Activated T-helper 1 cell treated with Interleukin-2 at 50 U/mL for 16 hours (primary cell): ENCODE data around the gene LYPD5.

Source experiments
- DNase-seq: peaks from one replicate; pipeline ENCODE4 v3.0.0-alpha.2; 2020; ENCODE audit warnings: low read depth

Gene LYPD5

DNA sequence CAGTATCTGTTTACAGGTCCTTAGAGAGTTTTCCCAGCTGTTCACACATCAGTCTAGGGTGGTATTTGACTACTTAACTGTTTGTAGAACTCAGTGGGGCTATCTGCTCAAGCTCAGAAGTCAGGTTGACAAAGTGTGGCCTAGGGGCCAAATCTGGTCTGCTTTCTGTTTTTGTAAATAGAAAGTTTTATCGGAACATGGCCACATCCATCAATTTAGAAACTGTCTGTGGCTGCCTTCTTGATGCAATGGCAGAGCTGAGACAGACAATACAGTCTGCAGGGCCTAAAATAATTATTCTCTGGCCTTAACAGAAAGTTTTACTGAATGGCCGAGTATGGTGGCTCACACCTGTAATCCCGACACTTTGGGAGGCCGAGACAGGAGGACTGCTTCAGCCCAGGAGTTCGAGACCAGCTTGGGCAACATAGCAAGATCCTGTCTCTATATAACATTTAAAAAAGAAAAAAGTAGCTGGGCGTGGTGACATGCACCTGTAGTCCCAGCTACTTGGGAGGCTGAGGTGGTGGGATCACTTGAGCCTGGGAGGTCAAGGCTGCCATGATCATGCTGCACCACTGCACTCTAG is 49.9 kb downstream of the LYPD5 start:
- no peak for DNase-seq

DNA sequence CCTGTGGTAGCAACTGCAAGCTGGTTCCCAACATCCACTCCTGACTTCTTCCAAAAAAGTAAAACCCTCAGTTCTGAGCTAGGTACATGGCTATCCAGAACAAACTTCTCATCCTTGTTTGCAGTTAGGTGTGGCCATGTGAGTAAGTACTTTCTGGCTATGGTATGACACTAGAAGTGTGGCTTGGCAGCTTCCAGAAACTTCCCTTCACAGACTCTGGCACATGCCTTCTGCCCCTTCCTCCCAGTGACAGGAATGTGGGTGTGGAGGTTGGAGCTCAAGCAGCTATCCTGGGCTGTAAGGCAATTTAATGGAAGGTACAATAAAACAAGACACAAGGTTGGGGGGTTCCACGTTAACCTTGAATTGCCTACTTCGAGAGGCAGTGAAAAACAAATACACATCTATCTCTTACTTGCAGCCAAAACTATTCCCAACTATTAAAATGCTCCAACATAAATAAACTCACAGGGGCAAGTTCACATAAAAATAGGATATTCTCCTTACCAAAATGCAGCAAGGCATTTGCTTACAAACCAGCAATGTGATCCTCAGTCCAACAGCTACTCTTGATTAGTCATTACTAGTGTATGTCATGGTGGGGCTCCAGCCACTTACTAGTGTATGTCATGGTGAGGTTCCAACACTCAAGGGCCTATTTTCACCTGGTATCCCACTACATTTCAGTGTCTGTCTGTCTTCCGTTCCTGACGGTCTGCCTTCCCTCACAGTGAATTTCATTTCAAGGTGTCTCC is 50.6 kb downstream of the LYPD5 start:
- DNase-seq, result no peak

DNA sequence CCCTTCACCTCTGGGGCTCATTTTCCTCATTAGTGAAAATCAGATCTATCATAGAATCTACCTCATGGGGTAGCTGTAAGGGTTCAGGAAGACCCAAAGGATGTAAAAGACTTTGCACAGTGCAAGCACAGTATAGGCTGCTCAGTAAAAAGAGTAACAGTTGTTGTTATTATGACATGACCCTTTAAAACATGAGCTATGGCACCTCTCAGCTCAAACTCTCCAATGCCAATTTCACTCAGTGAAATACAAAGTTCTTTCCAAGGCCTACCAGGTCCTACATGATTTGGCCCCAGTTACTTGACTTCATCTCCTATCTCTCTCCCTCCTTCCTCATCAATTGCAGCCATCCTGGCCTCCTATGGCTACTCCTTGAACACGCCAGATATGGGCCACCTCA is 52.3 kb downstream of the LYPD5 start:
- no peak for DNase-seq

DNA sequence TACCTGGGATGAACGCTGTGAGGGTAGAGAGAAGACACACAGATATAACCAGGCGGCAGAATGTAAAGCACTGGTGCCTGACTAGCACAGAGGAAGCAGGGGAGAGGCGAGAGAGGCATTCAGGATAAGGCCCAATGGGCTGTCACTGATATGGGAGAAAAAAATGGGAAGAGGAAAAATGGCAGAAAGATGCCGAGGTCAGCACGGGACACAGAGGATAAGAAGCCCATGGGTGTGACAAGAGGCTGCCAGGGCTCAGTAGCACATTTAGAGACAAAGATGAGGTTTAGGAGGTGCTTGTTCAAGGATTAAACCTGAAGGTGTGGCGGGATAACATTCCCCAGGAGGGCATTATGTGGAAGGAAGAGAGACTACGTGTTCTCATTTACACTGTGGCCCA is 53.1 kb downstream of the LYPD5 start:
- DNase-seq, result no peak

DNA sequence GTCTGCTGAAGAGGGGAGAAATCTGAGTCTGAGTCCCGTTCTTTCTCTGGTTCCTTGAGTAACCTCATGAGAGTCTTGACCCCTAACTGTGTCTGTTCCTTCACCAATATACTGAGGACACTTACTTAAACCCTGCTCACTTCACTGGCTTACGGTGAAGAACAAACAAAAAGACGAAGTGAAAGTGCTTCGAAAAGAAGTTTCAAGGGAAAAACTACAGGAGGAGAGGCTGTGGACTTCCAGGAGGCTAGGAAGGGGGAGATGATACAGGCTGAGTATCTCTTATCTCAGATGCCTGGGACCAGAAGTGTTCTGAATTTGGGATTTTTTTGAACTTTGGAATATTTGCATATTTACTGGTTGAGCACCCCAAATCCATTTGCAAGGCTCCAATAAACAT is 53.6 kb downstream of the LYPD5 start:
- DNase-seq, result no peak

DNA sequence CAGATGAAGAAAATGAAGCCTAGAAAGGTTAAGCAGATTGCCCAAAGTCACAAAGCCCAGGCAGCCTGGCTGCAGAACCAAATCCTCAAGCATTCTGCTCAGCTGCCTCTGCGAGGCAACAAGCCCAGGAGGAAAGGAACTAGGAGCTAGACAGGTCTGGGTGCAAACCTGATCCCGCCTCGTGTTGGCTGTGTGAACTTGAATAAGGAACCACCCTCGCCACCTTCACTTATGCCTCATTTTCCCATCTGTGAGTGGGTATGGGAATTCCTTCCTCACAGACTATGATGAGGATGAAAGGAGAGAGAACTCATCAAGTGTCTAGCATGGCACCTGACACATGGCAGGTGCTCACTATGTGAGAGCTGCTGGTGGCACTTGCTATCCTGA is 54.0 kb downstream of the LYPD5 start:
- no peak for DNase-seq

DNA sequence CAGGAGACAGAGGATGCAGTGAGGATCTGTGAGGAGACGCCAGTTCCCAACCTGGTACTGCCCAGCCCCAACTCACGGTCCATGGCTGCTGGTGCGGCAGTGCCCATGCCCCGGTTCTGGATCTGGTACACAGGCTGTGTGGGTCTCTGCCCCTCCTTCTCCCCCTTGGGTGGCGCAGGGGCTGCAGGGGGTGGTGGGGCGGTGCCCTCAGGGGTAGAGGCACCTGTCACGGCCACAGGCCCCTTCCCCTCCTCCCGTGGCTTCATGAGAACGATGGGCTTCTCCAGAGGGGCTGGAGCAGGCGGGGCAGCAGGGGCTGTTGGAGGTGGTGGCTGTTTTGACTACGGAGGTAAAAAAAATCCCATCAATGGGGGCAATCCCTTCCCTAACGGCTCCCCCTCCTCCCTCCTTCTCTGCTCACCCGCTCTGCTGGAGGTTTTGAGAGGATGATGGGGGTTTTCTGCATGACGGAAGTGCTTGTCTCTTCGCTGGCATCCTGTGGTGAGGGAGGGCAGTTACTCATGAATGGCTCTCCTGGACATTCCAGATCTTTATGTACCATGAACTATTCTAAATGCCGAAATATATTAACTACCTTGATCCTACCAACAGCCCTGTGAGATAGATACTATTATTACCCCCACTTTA is 54.6 kb downstream of the LYPD5 start:
- DNase-seq, result no peak
